Neural cell (in vitro differentiated cells): Measurements from ENCODE around the gene PAX8. TPM values are rescaled to one million over a fixed set of nuclear protein-coding genes. Genes with fewer than 3 reads are reported as not detected.

ENCODE experiments used
- H2AFZ ChIP-seq: fragments of 200-600, 300-800 bp; sonication (generic), shearing (Covaris generic); 2 replicates; pipeline ENCODE4 v1.6.0; 2014; ENCODE audit warnings: low read depth, mild to moderate bottlenecking, antibody characterized with exemption, low read length, moderate library complexity
- H3F3A ChIP-seq: fragments of 200-600 bp; shearing (Covaris generic); 2 replicates; pipeline ENCODE4 v1.6.1; 2016; ENCODE audit warnings: mild to moderate bottlenecking, moderate library complexity, mixed read lengths, antibody characterized with exemption, low read length; ENCODE audit not compliant: insufficient read depth, poor library complexity, severe bottlenecking
- H3K27ac ChIP-seq: fragments of 200-600, 300-800 bp; sonication (generic), shearing (Covaris generic); 2 replicates; pipeline ENCODE4 v1.5.1; 2014; ENCODE audit warnings: mild to moderate bottlenecking, low read length, moderate library complexity
- H3K27me3 ChIP-seq: fragments of 300-800, 200-600 bp; sonication (generic), shearing (Covaris generic); 2 replicates; pipeline ENCODE4 v1.6.0; 2014; ENCODE audit warnings: mild to moderate bottlenecking, low read depth, low read length, moderate library complexity; ENCODE audit not compliant: insufficient read depth
- H3K36me3 ChIP-seq: fragments of 300-800, 200-600 bp; sonication (generic), shearing (Covaris generic); 2 replicates; pipeline ENCODE4 v1.5.1; 2014; ENCODE audit warnings: mild to moderate bottlenecking, antibody characterized with exemption, low read length, moderate library complexity; ENCODE audit not compliant: insufficient read depth
- H3K4me2 ChIP-seq: fragments of 300-800, 200-600 bp; sonication (generic), shearing (Covaris generic); 2 replicates; pipeline ENCODE4 v1.6.0; 2014; ENCODE audit warnings: mild to moderate bottlenecking, low read length
- H3K4me3 ChIP-seq: fragments of 300-800, 200-600 bp; sonication (generic), shearing (Covaris generic); 2 replicates; pipeline ENCODE4 v1.5.1; 2014; ENCODE audit warnings: mild to moderate bottlenecking, low read length, moderate library complexity
- H3K79me2 ChIP-seq: fragments of 200-600 bp; shearing (Covaris generic); replicated peaks from 2 replicates; pipeline ENCODE4 v1.6.0; 2014; ENCODE audit warnings: mild to moderate bottlenecking, low read length, moderate library complexity; ENCODE audit not compliant: insufficient read depth
- H3K9ac ChIP-seq: fragments of 300-800, 200-600 bp; sonication (generic), shearing (Covaris generic); 2 replicates; pipeline ENCODE4 v1.6.1; 2016; ENCODE audit warnings: mild to moderate bottlenecking, low read length, mixed read lengths
- H3K9me2 ChIP-seq: fragments of 200-600 bp; shearing (Covaris generic); 2 replicates; pipeline ENCODE4 v1.6.1; 2016; ENCODE audit warnings: mild to moderate bottlenecking, low read length, mixed read lengths; ENCODE audit not compliant: insufficient read depth
- H3K9me3 ChIP-seq: fragments of 200-600, 300-800 bp; sonication (generic), shearing (Covaris generic); 2 replicates; pipeline ENCODE4 v1.6.1; 2016; ENCODE audit warnings: mild to moderate bottlenecking, mixed run types, low read length, moderate library complexity, mixed read lengths
- H4K20me1 ChIP-seq: fragments of 200-600 bp; shearing (Covaris generic); 2 replicates; pipeline ENCODE4 v1.6.1; 2016; ENCODE audit warnings: mild to moderate bottlenecking, mixed run types; ENCODE audit not compliant: insufficient read depth
- CTCF ChIP-seq: fragments of 450-650 bp; IDR thresholded peaks from 2 replicates; pipeline ENCODE4 v1.5.1; 2014; ENCODE audit warnings: antibody characterized with exemption, mild to moderate bottlenecking, moderate library complexity; ENCODE audit not compliant: poor library complexity, severe bottlenecking
- EP300 ChIP-seq: fragments of 450-650 bp; conservative IDR thresholded peaks from 2 replicates; pipeline ENCODE4 v1.6.1; 2014; ENCODE audit warnings: antibody characterized with exemption, mild to moderate bottlenecking, moderate library complexity; ENCODE audit not compliant: poor library complexity, severe bottlenecking
- EZH2 ChIP-seq: fragments of 200-600, 300-800 bp; shearing (Covaris generic), sonication (generic); IDR thresholded peaks from 2 replicates; pipeline ENCODE4 v1.6.1; 2014; ENCODE audit warnings: antibody characterized with exemption, low read length, borderline replicate concordance, mild to moderate bottlenecking; ENCODE audit not compliant: insufficient read depth, poor library complexity, severe bottlenecking
- MXI1 ChIP-seq: fragments of 450-650 bp; conservative IDR thresholded peaks from 2 replicates; pipeline ENCODE4 v1.6.1; 2014; ENCODE audit warnings: antibody characterized with exemption, mild to moderate bottlenecking; ENCODE audit not compliant: poor library complexity, severe bottlenecking
- POLR2AphosphoS5 ChIP-seq: IDR thresholded peaks from 2 replicates; pipeline ENCODE4 v1.6.1; 2012
- RAD21 ChIP-seq: fragments of 450-650 bp; conservative IDR thresholded peaks from 2 replicates; pipeline ENCODE4 v1.6.1; 2014; ENCODE audit warnings: antibody characterized with exemption, mild to moderate bottlenecking, moderate library complexity
- SMC3 ChIP-seq: fragments of 450-650 bp; conservative IDR thresholded peaks from 2 replicates; pipeline ENCODE4 v1.6.1; 2014; ENCODE audit warnings: antibody characterized with exemption, mild to moderate bottlenecking, moderate library complexity; ENCODE audit not compliant: poor library complexity
- TAF1 ChIP-seq: IDR thresholded peaks from 2 replicates; pipeline ENCODE4 v1.6.1; 2012; ENCODE audit warnings: low read depth
- polyA plus RNA-seq: library from polyadenylated mRNA; depleted of rRNA; stranded (reverse); fragments of >200 nt; gene quantifications from 2 replicates; pipeline ENCODE4 v1.2.3, GENCODE V29; 2014
- TF ChIP-seq, protein P1 (sequence below): IDR thresholded peaks from 2 replicates; pipeline ENCODE4 v1.6.1; 2012; ENCODE audit warnings: borderline replicate concordance

The PAX8 gene
- polyA plus RNA-seq, 1 donor from 2014 or later: not detected

DNA sequence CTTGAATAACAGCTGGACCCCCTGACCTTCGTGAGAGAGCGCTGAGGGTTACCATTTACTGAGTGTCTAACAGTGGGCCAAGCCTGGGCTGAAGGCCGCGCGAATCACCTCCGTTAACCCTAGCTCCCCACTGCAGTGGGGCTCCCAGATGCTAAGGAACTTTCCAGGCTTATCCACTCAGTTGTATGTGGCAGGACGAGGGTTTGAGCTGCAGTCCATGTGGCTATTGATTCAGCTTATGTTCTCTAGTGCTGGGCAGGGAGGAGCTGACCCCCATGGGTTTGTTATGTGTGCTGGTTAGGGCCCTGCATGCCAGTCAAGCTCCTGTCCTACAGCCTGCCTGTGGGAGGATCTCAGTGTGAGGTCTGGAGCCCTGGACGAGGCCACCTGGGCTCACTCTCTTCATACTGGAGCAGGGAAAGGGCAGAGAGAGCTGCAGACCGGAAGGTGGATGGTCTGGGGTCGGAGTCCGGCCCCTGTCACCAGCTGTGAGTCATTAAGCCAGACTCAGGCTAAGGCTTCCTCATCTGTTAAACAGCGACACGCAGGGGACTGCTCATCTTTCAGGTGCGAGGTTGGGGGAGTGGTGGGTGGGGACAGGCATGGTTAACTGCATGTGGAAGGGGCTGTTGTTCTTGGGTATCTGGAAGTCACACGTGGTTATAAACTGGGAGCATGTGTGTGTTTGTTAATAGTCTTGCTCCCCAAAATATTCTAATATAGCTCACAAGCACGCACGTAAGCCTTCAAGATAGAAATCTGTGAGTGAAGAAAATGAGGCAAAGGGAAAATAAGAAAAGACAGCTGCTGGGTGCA is 98.4 kb downstream of the PAX8 start:
- no peaks in the 10 kb centered on the region for H3K79me2 ChIP-seq
- no peak overlapping the region for H2AFZ ChIP-seq
- no peak overlapping the region for H3K27ac ChIP-seq
- H3F3A ChIP-seq: no peaks in the 10 kb centered on the region
- H3K4me3 ChIP-seq: no peak overlapping the region
- no peaks in the 10 kb centered on the region for H3K9me3 ChIP-seq
- TF ChIP-seq CTCF: no peak
- TF ChIP-seq POLR2AphosphoS5: no peak
- no peak for TF ChIP-seq SMC3
- no peak for TF ChIP-seq MXI1
- TF ChIP-seq TAF1: no peak
- TF ChIP-seq RAD21: no peak
- TF ChIP-seq, protein P1, sequence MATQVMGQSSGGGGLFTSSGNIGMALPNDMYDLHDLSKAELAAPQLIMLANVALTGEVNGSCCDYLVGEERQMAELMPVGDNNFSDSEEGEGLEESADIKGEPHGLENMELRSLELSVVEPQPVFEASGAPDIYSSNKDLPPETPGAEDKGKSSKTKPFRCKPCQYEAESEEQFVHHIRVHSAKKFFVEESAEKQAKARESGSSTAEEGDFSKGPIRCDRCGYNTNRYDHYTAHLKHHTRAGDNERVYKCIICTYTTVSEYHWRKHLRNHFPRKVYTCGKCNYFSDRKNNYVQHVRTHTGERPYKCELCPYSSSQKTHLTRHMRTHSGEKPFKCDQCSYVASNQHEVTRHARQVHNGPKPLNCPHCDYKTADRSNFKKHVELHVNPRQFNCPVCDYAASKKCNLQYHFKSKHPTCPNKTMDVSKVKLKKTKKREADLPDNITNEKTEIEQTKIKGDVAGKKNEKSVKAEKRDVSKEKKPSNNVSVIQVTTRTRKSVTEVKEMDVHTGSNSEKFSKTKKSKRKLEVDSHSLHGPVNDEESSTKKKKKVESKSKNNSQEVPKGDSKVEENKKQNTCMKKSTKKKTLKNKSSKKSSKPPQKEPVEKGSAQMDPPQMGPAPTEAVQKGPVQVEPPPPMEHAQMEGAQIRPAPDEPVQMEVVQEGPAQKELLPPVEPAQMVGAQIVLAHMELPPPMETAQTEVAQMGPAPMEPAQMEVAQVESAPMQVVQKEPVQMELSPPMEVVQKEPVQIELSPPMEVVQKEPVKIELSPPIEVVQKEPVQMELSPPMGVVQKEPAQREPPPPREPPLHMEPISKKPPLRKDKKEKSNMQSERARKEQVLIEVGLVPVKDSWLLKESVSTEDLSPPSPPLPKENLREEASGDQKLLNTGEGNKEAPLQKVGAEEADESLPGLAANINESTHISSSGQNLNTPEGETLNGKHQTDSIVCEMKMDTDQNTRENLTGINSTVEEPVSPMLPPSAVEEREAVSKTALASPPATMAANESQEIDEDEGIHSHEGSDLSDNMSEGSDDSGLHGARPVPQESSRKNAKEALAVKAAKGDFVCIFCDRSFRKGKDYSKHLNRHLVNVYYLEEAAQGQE: no peak
- TF ChIP-seq EZH2: no peak
- TF ChIP-seq EP300: no peak
- H3K27me3 ChIP-seq: no peaks in the 10 kb centered on the region
- H3K36me3 ChIP-seq: no peaks in the 10 kb centered on the region
- no peak overlapping the region for H3K4me2 ChIP-seq
- H4K20me1 ChIP-seq: no peaks in the 10 kb centered on the region
- H3K9me2 ChIP-seq: no peaks in the 10 kb centered on the region
- no peak overlapping the region for H3K9ac ChIP-seq

DNA sequence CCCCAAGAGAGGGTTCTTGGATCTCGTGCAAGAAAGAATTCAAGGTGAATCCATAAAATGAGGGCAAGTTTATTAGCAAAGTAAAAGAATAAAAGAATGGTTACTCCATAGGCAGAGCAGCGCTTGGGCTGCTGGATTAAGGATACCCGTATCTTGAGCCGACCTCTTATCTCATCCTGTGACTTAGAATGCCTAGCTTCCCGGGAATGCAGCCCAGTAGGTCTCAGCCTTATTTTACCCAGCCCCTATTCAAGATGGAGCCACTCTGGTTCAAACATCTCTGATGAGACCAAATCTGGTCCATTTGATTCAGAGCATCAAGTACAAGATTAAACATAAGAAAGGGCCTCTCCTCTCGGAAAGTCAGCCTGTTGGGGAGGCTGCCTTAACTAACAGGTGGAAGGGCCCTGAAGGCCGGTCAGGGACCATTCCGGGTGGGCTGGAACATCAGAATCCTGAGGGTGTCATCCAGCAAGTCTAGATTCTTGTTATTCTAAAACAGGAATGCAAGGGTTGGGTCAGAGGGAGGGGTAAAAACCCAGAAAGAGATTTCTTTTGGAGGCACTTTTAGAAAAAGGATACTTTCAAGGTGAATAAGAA is 99.2 kb downstream of the PAX8 start:
- Histone ChIP-seq H2AFZ (no peak overlapping the region), H3K4me3 (no peak overlapping the region), H3K79me2 (no peaks in the 10 kb centered on the region), H3K9me3 (no peaks in the 10 kb centered on the region), H3K9ac (no peak overlapping the region), H3K36me3 (no peaks in the 10 kb centered on the region), H3K27me3 (no peaks in the 10 kb centered on the region), H4K20me1 (no peaks in the 10 kb centered on the region), H3F3A (no peaks in the 10 kb centered on the region), H3K4me2 (no peak overlapping the region), H3K9me2 (no peaks in the 10 kb centered on the region), H3K27ac (no peak overlapping the region)
- TF ChIP-seq RAD21 (no peak), CTCF (no peak), SMC3 (no peak)
